Measurements from ENCODE around the gene SMIM15.

SMIM15 gene

GRCh38 chr5:61159070-61159469, 3.2 kb downstream of the SMIM15 start:
- DNase-seq, result no peak

GRCh38 chr5:61151893-61152292, 10.4 kb downstream of the SMIM15 start:
- DNase-seq, result no peak

- no peak for DNase-seq
Measured at GRCh38 chr5:61148515-61148914, 13.8 kb downstream of the SMIM15 start.

- DNase-seq, result no peak
Measured at GRCh38 chr5:61142811-61143210, 19.5 kb downstream of the SMIM15 start.

- DNase-seq, result no peak
Measured at GRCh38 chr5:61142391-61142790, 19.9 kb downstream of the SMIM15 start.

GRCh38 chr5:61141801-61142200, 20.5 kb downstream of the SMIM15 start:
- DNase-seq, result no peak

- no peak for DNase-seq
Measured at GRCh38 chr5:61139931-61140330, 22.3 kb downstream of the SMIM15 start.

GRCh38 chr5:61139094-61139873, 23.0 kb downstream of the SMIM15 start:
- DNase-seq, result no peak

- no peak for DNase-seq
Measured at GRCh38 chr5:61137835-61138234, 24.4 kb downstream of the SMIM15 start.

- no peak for DNase-seq
Measured at GRCh38 chr5:61132559-61132958, 29.7 kb downstream of the SMIM15 start.

- DNase-seq, result no peak
Measured at GRCh38 chr5:61130289-61130688, 32.0 kb downstream of the SMIM15 start.

- no peak for DNase-seq
Measured at GRCh38 chr5:61123145-61123544, 39.1 kb downstream of the SMIM15 start.

- no peak for DNase-seq
Measured at GRCh38 chr5:61120534-61120933, 41.7 kb downstream of the SMIM15 start.

GRCh38 chr5:61119066-61119465, 43.2 kb downstream of the SMIM15 start:
- DNase-seq, result no peak

- DNase-seq, result no peak
Measured at GRCh38 chr5:61115968-61116367, 46.3 kb downstream of the SMIM15 start.

- no peak for DNase-seq
Measured at GRCh38 chr5:61114441-61114840, 47.8 kb downstream of the SMIM15 start.

Measured in activated gamma-delta T cell treated with Interleukin-2 at 50 U/mL for 16 hours (primary cell).